HL-60 (cell line): Measurements from ENCODE around the gene SETD6.

Experiments used
- GABPA ChIP-seq: IDR thresholded peaks from 2 replicates; pipeline ENCODE4 v1.6.1; 2012; ENCODE audit warnings: low read depth
- TF ChIP-seq, protein P1 (sequence below): IDR thresholded peaks from one replicate; pipeline ENCODE4 v1.5.1; 2011; ENCODE audit warnings: low read length, control low read depth, inconsistent platforms; ENCODE audit not compliant: insufficient read depth

DNA sequence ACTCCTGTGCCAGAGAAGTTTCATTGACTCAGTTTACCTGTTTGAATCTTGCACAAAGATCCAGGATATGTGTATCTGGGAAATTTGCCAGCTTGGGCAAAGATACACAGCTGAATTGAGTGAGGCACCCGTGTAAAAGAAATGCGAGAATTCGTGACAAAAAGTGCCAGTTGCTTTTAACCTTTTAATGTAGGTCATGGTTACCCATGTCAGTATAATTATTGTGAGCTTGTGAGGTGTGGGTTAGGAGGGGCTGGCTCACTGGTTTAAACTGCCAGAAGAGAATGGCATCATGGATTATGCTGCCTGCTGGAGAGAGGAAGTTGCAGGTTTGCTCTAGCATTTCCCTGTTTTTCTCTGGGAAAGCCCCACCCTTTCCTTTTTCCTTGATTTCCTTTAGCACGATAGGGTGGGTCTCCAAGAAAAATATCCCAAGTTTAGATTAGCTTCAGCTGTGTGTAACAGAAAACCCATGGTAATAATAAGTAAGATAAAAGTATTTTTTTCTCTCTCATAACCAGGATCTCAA, 40.2 kb upstream of the SETD6 start:
- no peak for TF ChIP-seq GABPA
- TF ChIP-seq, protein P1, sequence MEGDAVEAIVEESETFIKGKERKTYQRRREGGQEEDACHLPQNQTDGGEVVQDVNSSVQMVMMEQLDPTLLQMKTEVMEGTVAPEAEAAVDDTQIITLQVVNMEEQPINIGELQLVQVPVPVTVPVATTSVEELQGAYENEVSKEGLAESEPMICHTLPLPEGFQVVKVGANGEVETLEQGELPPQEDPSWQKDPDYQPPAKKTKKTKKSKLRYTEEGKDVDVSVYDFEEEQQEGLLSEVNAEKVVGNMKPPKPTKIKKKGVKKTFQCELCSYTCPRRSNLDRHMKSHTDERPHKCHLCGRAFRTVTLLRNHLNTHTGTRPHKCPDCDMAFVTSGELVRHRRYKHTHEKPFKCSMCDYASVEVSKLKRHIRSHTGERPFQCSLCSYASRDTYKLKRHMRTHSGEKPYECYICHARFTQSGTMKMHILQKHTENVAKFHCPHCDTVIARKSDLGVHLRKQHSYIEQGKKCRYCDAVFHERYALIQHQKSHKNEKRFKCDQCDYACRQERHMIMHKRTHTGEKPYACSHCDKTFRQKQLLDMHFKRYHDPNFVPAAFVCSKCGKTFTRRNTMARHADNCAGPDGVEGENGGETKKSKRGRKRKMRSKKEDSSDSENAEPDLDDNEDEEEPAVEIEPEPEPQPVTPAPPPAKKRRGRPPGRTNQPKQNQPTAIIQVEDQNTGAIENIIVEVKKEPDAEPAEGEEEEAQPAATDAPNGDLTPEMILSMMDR: no peak
